H9 (cell line): Measurements from ENCODE around the gene PTGIR. TPM values are rescaled to one million over a fixed set of nuclear protein-coding genes. Genes with fewer than 3 reads are reported as not detected.

Experiments used
- DNase-seq: peaks from one replicate; pipeline ENCODE4 v3.0.0-alpha.2; 2017
- H2AFZ ChIP-seq: one replicate; pipeline ENCODE4 v1.6.1; 2013; ENCODE audit warnings: mild to moderate bottlenecking, low read length, control low read depth, moderate library complexity
- H2AK5ac ChIP-seq: 2 replicates; pipeline ENCODE4 v1.6.1; 2013; ENCODE audit warnings: low read length, control low read depth, mixed read lengths; ENCODE audit not compliant: insufficient read length
- H2BK120ac ChIP-seq: one replicate; pipeline ENCODE4 v1.6.1; 2013; ENCODE audit warnings: low read depth, mild to moderate bottlenecking, low read length, control low read depth, inconsistent platforms; ENCODE audit not compliant: poor library complexity, severe bottlenecking
- H2BK12ac ChIP-seq: 2 replicates; pipeline ENCODE4 v1.6.1; 2013; ENCODE audit warnings: low read length, control low read depth, mixed read lengths, low read depth; ENCODE audit not compliant: insufficient read length
- H2BK15ac ChIP-seq: 2 replicates; pipeline ENCODE4 v1.6.1; 2013; ENCODE audit warnings: low read depth, low read length, control low read depth
- H2BK20ac ChIP-seq: one replicate; pipeline ENCODE4 v1.6.1; 2013; ENCODE audit warnings: low read depth, mild to moderate bottlenecking, low read length, control low read depth, inconsistent platforms; ENCODE audit not compliant: poor library complexity, severe bottlenecking
- H2BK5ac ChIP-seq: 2 replicates; pipeline ENCODE4 v1.6.1; 2013; ENCODE audit warnings: low read length, control low read depth, mixed read lengths; ENCODE audit not compliant: insufficient read length
- H3K14ac ChIP-seq: 2 replicates; pipeline ENCODE4 v1.6.1; 2013; ENCODE audit warnings: low read length, control low read depth; ENCODE audit not compliant: insufficient read depth
- H3K18ac ChIP-seq: 2 replicates; pipeline ENCODE4 v1.6.1; 2013; ENCODE audit warnings: low read depth, mild to moderate bottlenecking, mixed read lengths, low read length, control low read depth; ENCODE audit not compliant: insufficient read length
- H3K23ac ChIP-seq: 2 replicates; pipeline ENCODE4 v1.6.1; 2013; ENCODE audit warnings: low read length, control low read depth, mixed read lengths, low read depth; ENCODE audit not compliant: insufficient read length
- H3K23me2 ChIP-seq: 2 replicates; pipeline ENCODE4 v1.6.1; 2013; ENCODE audit warnings: low read depth, mild to moderate bottlenecking, mixed read lengths, low read length, control low read depth; ENCODE audit not compliant: insufficient read length, poor library complexity, severe bottlenecking
- H3K27ac ChIP-seq: 2 replicates; pipeline ENCODE4 v1.5.1; 2013; ENCODE audit warnings: low read length, control low read depth, mixed read lengths, low read depth; ENCODE audit not compliant: insufficient read length
- H3K27me3 ChIP-seq: 2 replicates; pipeline ENCODE4 v1.6.1; 2013; ENCODE audit warnings: low read length, control low read depth, inconsistent platforms; ENCODE audit not compliant: insufficient read depth
- H3K4ac ChIP-seq: 2 replicates; pipeline ENCODE4 v1.6.1; 2013; ENCODE audit warnings: low read depth, mild to moderate bottlenecking, control low read depth, inconsistent platforms, low read length, moderate library complexity
- H3K4me1 ChIP-seq: 2 replicates; pipeline ENCODE4 v1.6.1; 2013; ENCODE audit warnings: low read length, control low read depth, inconsistent platforms; ENCODE audit not compliant: insufficient read depth
- H3K4me2 ChIP-seq: 2 replicates; pipeline ENCODE4 v1.6.1; 2013; ENCODE audit warnings: low read length, control low read depth, mixed read lengths; ENCODE audit not compliant: insufficient read length, insufficient read depth
- H3K56ac ChIP-seq: 2 replicates; pipeline ENCODE4 v1.6.1; 2013; ENCODE audit warnings: low read depth, mild to moderate bottlenecking, mixed read lengths, low read length, control low read depth; ENCODE audit not compliant: insufficient read length
- H3K79me1 ChIP-seq: 2 replicates; pipeline ENCODE4 v1.6.1; 2013; ENCODE audit warnings: low read depth, mild to moderate bottlenecking, moderate library complexity, low read length, control low read depth, inconsistent platforms; ENCODE audit not compliant: insufficient read depth, poor library complexity, severe bottlenecking
- H3K79me2 ChIP-seq: 2 replicates; pipeline ENCODE4 v1.6.1; 2013; ENCODE audit warnings: low read length, control low read depth, inconsistent platforms; ENCODE audit not compliant: insufficient read depth
- H3K9ac ChIP-seq: 2 replicates; pipeline ENCODE4 v1.6.1; 2013; ENCODE audit warnings: low read length, control low read depth, mixed read lengths; ENCODE audit not compliant: insufficient read length; ENCODE audit errors: extremely low read depth
- H3K9me3 ChIP-seq: one replicate; pipeline ENCODE4 v1.6.1; 2013; ENCODE audit warnings: low read depth, low read length, inconsistent platforms; ENCODE audit not compliant: control insufficient read depth
- H3T11ph ChIP-seq: one replicate; pipeline ENCODE4 v1.6.1; 2013; ENCODE audit warnings: mild to moderate bottlenecking, low read length, control low read depth, inconsistent platforms
- H4K20me1 ChIP-seq: one replicate; pipeline ENCODE4 v1.6.1; 2013; ENCODE audit not compliant: control insufficient read depth, insufficient read length, insufficient read depth
- H4K5ac ChIP-seq: 2 replicates; pipeline ENCODE4 v1.6.1; 2013; ENCODE audit warnings: low read depth, mild to moderate bottlenecking, mixed read lengths, low read length, control low read depth; ENCODE audit not compliant: insufficient read length
- H4K8ac ChIP-seq: replicated peaks from 2 replicates; pipeline ENCODE4 v1.6.1; 2013; ENCODE audit warnings: low read length, control low read depth, mixed read lengths, low read depth; ENCODE audit not compliant: insufficient read length
- H4K91ac ChIP-seq: 2 replicates; pipeline ENCODE4 v1.6.1; 2013; ENCODE audit warnings: low read depth, mild to moderate bottlenecking, moderate library complexity, mixed read lengths, low read length, control low read depth; ENCODE audit not compliant: insufficient read length
- H3K27ac Mint-ChIP-seq, 3 experiments: 2 replicates in 2 of 3; 3 replicates in 1 of 3; pipeline ENCODE4 v1.8.0; 2020 to 2021; ENCODE audit warnings: mixed read lengths in 3 of 3, mild to moderate bottlenecking in 1 of 3, moderate library complexity in 1 of 3
- H3K27me3 Mint-ChIP-seq: 2 replicates; pipeline ENCODE4 v1.8.0; 2021; ENCODE audit warnings: low read depth, mild to moderate bottlenecking, moderate library complexity, mixed read lengths
- H3K36me3 Mint-ChIP-seq, 3 experiments: 2 replicates in 2 of 3; 3 replicates in 1 of 3; pipeline ENCODE4 v1.8.0; 2020 to 2021; ENCODE audit warnings: low read depth in 3 of 3, mixed read lengths in 3 of 3; ENCODE audit not compliant: insufficient read depth in 1 of 3
- H3K4me1 Mint-ChIP-seq, 2 experiments: 2 replicates each; pipeline ENCODE4 v1.8.0; 2020; ENCODE audit warnings: mixed read lengths in 2 of 2
- H3K4me3 Mint-ChIP-seq, 2 experiments: 2 replicates in 1 of 2; 3 replicates in 1 of 2; pipeline ENCODE4 v1.8.0; 2020 to 2021; ENCODE audit warnings: mild to moderate bottlenecking in 2 of 2, mixed read lengths in 2 of 2, moderate library complexity in 1 of 2
- H3K9me3 Mint-ChIP-seq, 2 experiments: 2 replicates in 1 of 2; 3 replicates in 1 of 2; pipeline ENCODE4 v1.8.0; 2020; ENCODE audit warnings: mild to moderate bottlenecking in 2 of 2, mixed read lengths in 2 of 2, moderate library complexity in 1 of 2
- CTCF ChIP-seq: fragments of 200-600 bp; sonication (generic); conservative IDR thresholded peaks from 3 replicates; pipeline ENCODE4 v1.8.0; 2021; ENCODE audit warnings: antibody characterized with exemption, mild to moderate bottlenecking
- WGBS: extraction: QIAGEN DNeasy Blood & Tissue Kit; methylation state at CpG from one replicate; pipeline ENCODE4 v1.1.7; 2013; ENCODE audit warnings: missing lambda C conversion rate, low lambda C conversion rate, mixed read lengths; ENCODE audit not compliant: insufficient read length; ENCODE audit errors: extremely low coverage; 5-methylcytosine and 5-hydroxymethylcytosine counted together
- total RNA-seq: library from RNA; stranded (reverse); gene quantifications from 2 replicates; pipeline ENCODE4 v1.2.1, GENCODE V29; 2021

Gene PTGIR
- total RNA-seq, 1 experiment from 2014 or later, result not detected

- Histone ChIP-seq H3K23me2 (no peaks in the 10 kb centered on the region), H2BK12ac (no peak overlapping the region), H4K91ac (no peak overlapping the region), H3K23ac (no peak overlapping the region), H3K27ac (no peak overlapping the region), H3K79me1 (no peaks in the 10 kb centered on the region), H3K9ac (no peak overlapping the region), H2BK15ac (no peak overlapping the region), H3K56ac (no peak overlapping the region), H3K27me3 (no peaks in the 10 kb centered on the region), H4K8ac (no peak overlapping the region), H3K14ac (no peak overlapping the region), H2AFZ (no peak overlapping the region), H3K79me2 (no peaks in the 10 kb centered on the region), H3K4me2 (no peak overlapping the region), H2BK120ac (no peak overlapping the region), H3K18ac (no peak overlapping the region), H4K5ac (no peak overlapping the region), H2BK20ac (no peak overlapping the region), H3T11ph (no peak overlapping the region), H2AK5ac (no peak overlapping the region), H3K4me1 (no peaks in the 10 kb centered on the region), H3K9me3 (no peaks in the 10 kb centered on the region), H4K20me1 (no peaks in the 10 kb centered on the region), H2BK5ac (no peak overlapping the region), H3K4ac (no peak overlapping the region)
- Mint-ChIP-seq H3K4me1 (no peaks in the 10 kb centered on the region), H3K4me3 (no peak overlapping the region), H3K27me3 (peaks cover 4% of the 10 kb centered on the region), H3K27ac (no peak overlapping the region), H3K36me3 (peaks cover 2 to 15% (median 7%) of the 10 kb centered on the region in 3 experiments; a peak in 5 of 7 replicates), H3K9me3 (0 out of 5 replicates have a peak, but pooled peaks cover 0 to 2% of the 10 kb centered on the region in 2 experiments)
- no peak for DNase-seq
- TF ChIP-seq CTCF, result no peak
- no CpG with 5 or more reads among the region's 3 CpGs for WGBS
These were observed 43.8 kb upstream of the PTGIR start for GRCh38 chr19:46668662-46669061.
